NCI-H1417 (cell line): ENCODE results near the gene KIAA0930.
A peak's percentile ranks its signal among the peaks of the same experiment; 100 is the strongest.
"Not testable (repeated sequence)": the region's sequence is repeated elsewhere in the genome, so short reads cannot be mapped to it uniquely, and the experiment has no call there.

Experiments
- DNase-seq, 3 experiments: peaks; one replicate each; lab custom pipeline; 2025; lab: John Stamatoyannopoulos, UW

The KIAA0930 gene

GRCh38 chr22:45262931-45263462 is 22.3 kb upstream of the KIAA0930 start:
- no peak for DNase-seq

DNA sequence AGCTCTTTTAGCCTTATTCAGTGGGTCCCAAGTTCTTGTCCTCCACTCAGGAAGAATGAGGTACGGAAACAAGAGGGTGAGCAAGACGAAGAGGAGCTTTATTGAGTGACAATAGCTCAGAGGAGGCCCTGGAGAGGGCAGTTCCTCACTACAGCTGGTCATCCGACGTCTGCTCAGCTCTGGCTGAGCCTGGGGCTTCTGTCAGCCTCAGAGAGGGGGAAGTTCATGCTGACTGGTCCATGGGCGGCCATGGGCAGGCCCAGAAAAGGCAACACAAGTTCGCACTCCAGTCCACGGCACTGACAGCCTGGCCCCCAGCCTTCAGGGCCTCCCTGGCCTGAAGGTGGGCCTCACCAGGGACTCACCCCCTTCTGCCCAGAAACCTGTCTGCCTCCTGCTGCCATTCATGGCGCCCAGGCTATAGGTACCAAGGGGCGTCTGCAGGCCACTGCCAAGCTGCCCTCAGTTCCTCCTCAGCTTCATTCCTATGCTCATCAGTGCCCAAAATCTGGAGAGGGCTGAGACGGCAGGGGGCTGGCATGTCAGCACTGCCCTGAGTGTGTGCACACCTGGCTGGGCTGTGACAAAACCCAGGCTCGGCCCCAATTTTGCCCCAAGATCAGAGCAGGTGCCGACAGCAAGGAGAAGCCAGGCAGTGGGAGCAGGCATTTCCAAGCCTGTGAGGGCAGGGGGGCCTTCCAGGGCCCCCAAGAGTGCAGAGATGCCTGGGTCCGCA is 21.7 kb upstream of the KIAA0930 start:
- DNase-seq = no peak

- DNase-seq = peak in 1 of 3 experiments; percentile 4
Observed at GRCh38 chr22:45261407-45262088, 20.9 kb upstream of the KIAA0930 start.

- not testable (repeated sequence) for DNase-seq
Observed at GRCh38 chr22:45260395-45260759, 19.7 kb upstream of the KIAA0930 start.

GRCh38 chr22:45259754-45260394 is 19.2 kb upstream of the KIAA0930 start:
- DNase-seq = no peak

DNA sequence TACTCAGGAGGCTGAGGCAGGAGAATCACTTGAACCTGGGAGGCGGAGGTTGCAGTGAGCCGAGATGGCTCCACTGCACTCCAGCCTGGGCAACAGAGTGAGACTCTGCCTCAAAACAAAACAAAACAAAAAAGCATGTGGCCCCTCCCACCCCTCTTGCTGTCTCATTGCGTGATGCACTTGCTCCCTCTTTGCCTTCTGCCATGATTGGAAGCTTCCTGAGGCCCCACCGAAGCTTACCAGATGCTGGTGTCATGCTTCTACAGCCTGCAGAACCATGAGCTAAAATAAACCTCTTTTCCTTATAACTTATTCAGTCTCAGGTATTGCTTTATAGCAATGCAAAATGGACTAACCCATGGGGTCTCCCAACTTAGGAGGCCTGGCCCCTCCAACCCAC is 17.2 kb upstream of the KIAA0930 start:
- DNase-seq = not testable (repeated sequence)

- no peak for DNase-seq
Observed at GRCh38 chr22:45254789-45255278, 14.1 kb upstream of the KIAA0930 start.

- no peak for DNase-seq
Observed at GRCh38 chr22:45254388-45254787, 13.7 kb upstream of the KIAA0930 start.

DNA sequence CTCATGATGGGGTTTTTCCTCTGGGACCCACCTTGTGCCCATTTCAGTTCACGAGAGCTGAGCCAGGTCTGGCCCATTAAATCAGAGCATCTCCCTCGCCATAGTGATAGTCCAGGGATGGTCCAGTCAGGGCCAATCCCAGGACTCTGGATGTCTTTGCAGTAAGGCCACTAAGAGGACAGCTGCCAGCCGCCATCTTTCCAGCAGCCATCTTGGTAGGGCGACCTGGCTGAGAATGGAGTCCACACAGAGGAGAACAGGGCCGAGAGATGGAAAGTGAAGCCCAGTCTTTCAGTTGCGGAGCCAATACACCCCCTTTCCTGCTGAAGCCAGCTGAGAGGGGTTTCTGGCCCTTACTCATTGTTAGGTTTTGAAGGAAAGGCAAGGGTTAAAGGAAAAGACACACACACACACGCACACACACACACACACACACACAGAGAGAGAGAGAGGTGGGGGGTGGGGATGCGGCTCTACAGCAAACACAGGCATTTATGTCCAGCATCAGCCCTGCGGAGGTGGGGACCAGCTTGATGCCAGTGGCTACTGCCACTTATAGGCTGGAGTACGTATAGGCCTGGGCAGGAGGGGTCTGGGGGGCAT is 12.4 kb upstream of the KIAA0930 start:
- DNase-seq = no peak

GRCh38 chr22:45251825-45252224 is 11.1 kb upstream of the KIAA0930 start:
- DNase-seq = no peak

DNA sequence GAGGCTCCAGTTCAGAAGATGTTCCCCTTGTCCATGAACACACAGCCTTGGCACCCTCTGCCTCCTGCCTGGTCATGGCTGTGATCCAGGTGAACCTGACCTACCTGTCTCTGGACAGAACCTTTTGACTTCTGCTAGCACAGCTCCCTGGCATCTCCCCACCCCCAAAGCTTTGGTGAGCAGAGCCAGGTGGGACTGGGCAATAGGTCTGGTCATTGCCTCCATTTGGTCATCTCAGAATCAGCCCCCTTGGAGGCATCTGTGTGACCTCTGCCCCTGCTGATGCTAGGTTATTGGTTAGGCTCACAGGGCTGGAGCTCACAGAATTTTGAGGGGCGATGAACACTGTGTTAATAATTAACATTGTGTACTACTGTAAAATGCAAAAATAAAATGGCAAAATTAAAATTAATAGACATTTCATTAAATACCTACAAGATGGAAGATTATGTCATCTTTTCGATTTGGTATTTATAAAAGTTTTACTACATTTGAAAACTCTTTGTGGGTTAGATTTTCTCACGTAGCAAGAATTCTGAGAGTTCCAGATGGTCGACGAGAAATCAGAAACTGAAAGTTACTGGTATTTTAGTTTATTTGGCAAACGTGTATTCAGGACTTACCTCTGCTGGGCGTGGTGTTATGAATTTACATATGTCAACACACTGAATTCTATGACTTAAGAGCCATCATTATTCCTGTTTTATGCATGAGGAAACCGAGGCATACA is 8.3 kb upstream of the KIAA0930 start:
- DNase-seq = no peak

- DNase-seq = no peak
Observed at GRCh38 chr22:45246060-45246985, 5.6 kb upstream of the KIAA0930 start.

GRCh38 chr22:45244916-45245315 is 4.2 kb upstream of the KIAA0930 start:
- no peak for DNase-seq

- DNase-seq = peak in 2 of 3 experiments; percentile 2 to 31
Observed at GRCh38 chr22:45242778-45243191, 2.1 kb upstream of the KIAA0930 start.

DNA sequence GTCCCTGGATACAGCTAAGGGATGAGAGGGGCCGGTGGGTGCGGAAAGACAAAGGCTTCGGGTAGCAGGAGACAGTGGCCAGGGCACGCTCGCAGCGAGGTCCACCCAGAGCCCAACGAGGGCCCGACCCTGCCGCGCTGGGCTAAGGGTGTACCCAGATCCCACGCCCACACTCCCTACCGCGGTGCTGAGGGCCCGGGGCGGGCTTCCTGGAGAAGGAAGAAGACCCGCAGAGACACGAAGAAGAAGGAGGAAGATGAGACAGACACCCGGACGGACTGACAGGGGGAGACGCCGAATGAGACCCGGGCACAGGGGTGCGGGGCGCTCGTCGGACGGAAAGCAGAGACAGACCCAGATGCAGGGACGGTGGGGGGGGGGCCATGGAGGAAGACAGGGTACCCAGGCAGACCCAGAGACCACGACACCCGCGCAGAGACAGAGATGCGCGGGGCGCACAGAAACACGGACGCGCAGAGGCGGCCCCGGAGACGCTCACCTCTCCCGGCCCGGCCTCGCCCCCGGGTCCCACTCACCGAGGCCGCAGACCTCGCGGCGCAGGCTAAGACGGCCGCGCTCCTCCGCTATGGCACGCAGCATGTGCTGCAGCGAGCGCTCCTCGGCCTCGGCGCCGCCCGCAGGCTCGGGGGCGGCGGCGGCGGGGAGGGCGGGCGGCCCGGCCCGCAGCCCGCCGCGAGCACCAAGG is 437 bp downstream of the KIAA0930 start:
- DNase-seq = peak in 2 of 3 experiments; percentile 33 to 53

DNA sequence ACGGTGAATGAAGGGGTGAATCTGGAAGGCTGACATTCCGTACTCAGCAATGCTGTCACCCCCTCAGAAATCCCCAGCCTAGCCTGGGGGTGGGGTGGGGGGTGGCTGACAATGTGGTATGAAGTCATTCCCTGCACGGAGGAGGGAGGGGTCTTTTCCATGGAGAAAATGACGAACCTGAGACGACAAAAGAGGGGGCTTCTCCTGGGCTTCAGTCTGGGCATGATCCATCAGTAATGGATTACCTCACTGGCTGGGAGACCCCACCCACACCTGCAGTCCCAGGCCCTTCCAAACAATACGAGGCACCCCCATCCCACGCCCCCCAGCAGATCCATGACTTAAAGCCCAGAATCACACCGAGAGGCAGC is 1.0 kb downstream of the KIAA0930 start:
- DNase-seq = no peak

DNA sequence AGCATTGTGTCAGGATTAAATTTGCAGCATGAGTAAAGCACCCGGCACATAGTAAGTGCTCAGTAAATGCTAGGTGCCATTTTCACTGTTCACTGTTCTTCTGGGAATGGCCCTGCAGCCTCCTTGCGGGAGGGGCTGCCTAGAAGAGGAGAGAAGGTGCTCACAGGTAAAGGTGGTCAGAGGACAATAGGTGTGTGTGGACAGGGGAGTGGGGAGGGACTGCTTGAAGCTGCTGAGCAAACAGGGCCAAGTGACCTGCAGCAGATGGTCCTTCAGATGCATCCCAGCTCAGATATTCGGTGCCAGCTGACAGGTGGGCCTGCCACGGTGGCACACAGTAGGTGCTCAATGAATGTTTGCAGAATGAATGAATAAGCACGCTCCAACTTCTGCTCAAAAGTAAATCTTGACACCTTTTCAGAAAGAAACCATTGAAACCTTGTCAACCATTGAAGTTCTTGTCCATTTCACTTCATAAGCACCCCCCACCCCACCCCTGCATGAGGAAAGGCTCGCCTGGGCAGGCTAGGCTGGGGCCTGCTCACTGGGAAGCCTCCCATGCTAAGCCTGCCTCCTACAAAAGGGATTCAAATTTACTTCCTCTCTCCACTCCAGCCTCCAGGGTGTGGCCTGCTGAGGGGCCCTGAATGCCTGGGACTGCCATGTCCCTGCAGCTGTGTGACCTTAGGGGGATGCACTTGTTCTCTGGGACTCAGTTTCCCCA is 1.6 kb downstream of the KIAA0930 start:
- no peak for DNase-seq

GRCh38 chr22:45238076-45238956 is 2.4 kb downstream of the KIAA0930 start:
- DNase-seq = peak in 2 of 3 experiments; percentile 19 to 24
